Calu3 (cell line): ENCODE measurements around the gene SLC39A12. TPM values are rescaled to one million over a fixed set of nuclear protein-coding genes. Genes with fewer than 3 reads are reported as not detected.
A peak's percentile ranks its signal among the peaks of the same experiment; 100 is the strongest.

ENCODE experiments used
- BruUV-seq: library from RNA; stranded (reverse); fragments of 400-500 nt; replicated peaks from 2 replicates; lab custom pipeline; 2021; lab: Mats Ljungman, UMichigan
- CTCF ChIA-PET: fragments of 300-600 bp; sonication (Branson Sonifier 250); formaldehyde crosslinking; loops from one replicate; lab custom pipeline; 2022; ENCODE audit warnings: antibody characterized with exemption; lab: Charles Lee
- DNase-seq: peaks from one replicate; pipeline ENCODE4 v3.0.0; 2022
- H3K27ac Mint-ChIP-seq: one replicate; pipeline ENCODE4 v1.8.0; 2022; ENCODE audit warnings: mixed read lengths; ENCODE audit not compliant: unreplicated experiment
- H3K27me3 Mint-ChIP-seq: one replicate; pipeline ENCODE4 v1.8.0; 2022; ENCODE audit warnings: mixed read lengths; ENCODE audit not compliant: unreplicated experiment
- H3K36me3 Mint-ChIP-seq: one replicate; pipeline ENCODE4 v1.8.0; 2022; ENCODE audit warnings: mild to moderate bottlenecking, moderate library complexity, mixed read lengths; ENCODE audit not compliant: insufficient read depth, unreplicated experiment
- H3K4me1 Mint-ChIP-seq: one replicate; pipeline ENCODE4 v1.8.0; 2022; ENCODE audit warnings: mild to moderate bottlenecking, low read depth, mixed read lengths; ENCODE audit not compliant: unreplicated experiment
- H3K4me3 Mint-ChIP-seq: one replicate; pipeline ENCODE4 v1.8.0; 2022; ENCODE audit warnings: mild to moderate bottlenecking, low read depth, moderate library complexity, mixed read lengths; ENCODE audit not compliant: unreplicated experiment
- H3K9me3 Mint-ChIP-seq: one replicate; pipeline ENCODE4 v1.8.0; 2022; ENCODE audit warnings: low read depth, mixed read lengths; ENCODE audit not compliant: unreplicated experiment
- CTCF ChIP-seq: fragments of 200-600 bp; IDR thresholded peaks from one replicate; pipeline ENCODE4 v1.8.0; 2022; ENCODE audit warnings: antibody characterized with exemption; ENCODE audit not compliant: unreplicated experiment
- intact Hi-C: fragments of 100-400 bp; cut with micrococcal nuclease; formaldehyde crosslinking; loops from one replicate; pipeline ENCODE4 v1.10.0; 2022; ENCODE audit not compliant: unreplicated experiment
- total RNA-seq: library from RNA; stranded (reverse); gene quantifications from 2 replicates; pipeline ENCODE4 v1.2.3, GENCODE V29; 2022

Gene SLC39A12
- total RNA-seq, 1 experiment from 2014 or later = not detected

- Mint-ChIP-seq H3K27ac (no peak overlapping the region), H3K27me3 (no peaks in the 10 kb centered on the region), H3K9me3 (peaks cover 2% of the 10 kb centered on the region), H3K4me1 (no peaks in the 10 kb centered on the region), H3K4me3 (no peak overlapping the region), H3K36me3 (no peaks in the 10 kb centered on the region)
- intact Hi-C loops = no loop called here
- no peak for TF ChIP-seq CTCF
- BruUV-seq = no TSS peak
- no peak for DNase-seq
- CTCF ChIA-PET = no interaction called here
These were observed 40.5 kb downstream of the SLC39A12 start for GRCh38 chr10:17992266-17992665.

GRCh38 chr10:17993361-17993760 is 41.6 kb downstream of the SLC39A12 start:
- CTCF ChIA-PET = no interaction called here
- H3K36me3 Mint-ChIP-seq = no peaks in the 10 kb centered on the region
- no peaks in the 10 kb centered on the region for H3K4me1 Mint-ChIP-seq
- no peaks in the 10 kb centered on the region for H3K27me3 Mint-ChIP-seq
- no peak overlapping the region for H3K4me3 Mint-ChIP-seq
- no peak for TF ChIP-seq CTCF
- DNase-seq = no peak
- H3K9me3 Mint-ChIP-seq = peaks cover under 1% of the 10 kb centered on the region
- intact Hi-C loops = no loop called here
- no TSS peak for BruUV-seq
- no peak overlapping the region for H3K27ac Mint-ChIP-seq

- no peak for TF ChIP-seq CTCF
- H3K27ac Mint-ChIP-seq = no peak overlapping the region
- no peak for DNase-seq
- no peaks in the 10 kb centered on the region for H3K9me3 Mint-ChIP-seq
- CTCF ChIA-PET = no interaction called here
- no peak overlapping the region for H3K4me3 Mint-ChIP-seq
- H3K36me3 Mint-ChIP-seq = no peaks in the 10 kb centered on the region
- H3K4me1 Mint-ChIP-seq = no peaks in the 10 kb centered on the region
- peaks cover 3% of the 10 kb centered on the region for H3K27me3 Mint-ChIP-seq
- intact Hi-C loops = no loop called here
- no TSS peak for BruUV-seq
These were observed 48.9 kb downstream of the SLC39A12 start for GRCh38 chr10:18000601-18001000.

GRCh38 chr10:18005445-18005780 is 53.7 kb downstream of the SLC39A12 start:
- no peak for DNase-seq
- Mint-ChIP-seq H3K36me3 (no peaks in the 10 kb centered on the region), H3K9me3 (no peaks in the 10 kb centered on the region), H3K4me3 (peak overlapping the region; percentile 24), H3K27me3 (peaks cover 31% of the 10 kb centered on the region), H3K4me1 (no peaks in the 10 kb centered on the region), H3K27ac (no peak overlapping the region)
- CTCF ChIA-PET = no interaction called here
- intact Hi-C loops = no loop called here
- BruUV-seq = no TSS peak
- no peak for TF ChIP-seq CTCF
